Stimulated activated memory B cell treated with anti-CD40 and anti-IgM and Interleukin-4, amounts not matched to agents 10 μg/mL and 1 μg/mL and 100 μg/mL, for 72 hours (primary cell): ENCODE measurements around the gene GARIN3.

Experiments
- ATAC-seq: fragments of 150-1000 bp; cut with Tn5 transposase; 2 replicates; pipeline ENCODE4 v1.10.0; 2021
- H3K27ac Mint-ChIP-seq: one replicate; pipeline ENCODE4 v1.8.0; 2022; ENCODE audit warnings: mild to moderate bottlenecking, mixed read lengths
- H3K27me3 Mint-ChIP-seq: one replicate; pipeline ENCODE4 v1.8.0; 2022; ENCODE audit warnings: mixed read lengths
- H3K36me3 Mint-ChIP-seq: one replicate; pipeline ENCODE4 v1.8.0; 2022; ENCODE audit warnings: mixed read lengths
- H3K4me1 Mint-ChIP-seq: one replicate; pipeline ENCODE4 v1.8.0; 2022; ENCODE audit warnings: mixed read lengths
- H3K4me3 Mint-ChIP-seq: one replicate; pipeline ENCODE4 v1.8.0; 2022; ENCODE audit warnings: mild to moderate bottlenecking, moderate library complexity, mixed read lengths
- H3K9me3 Mint-ChIP-seq: one replicate; pipeline ENCODE4 v1.8.0; 2022; ENCODE audit warnings: mixed read lengths

GARIN3 gene

GRCh38 chr5:157167214-157167621 is 1.2 kb upstream of the GARIN3 start:
- peaks cover 20% of the 10 kb centered on the region for H3K4me1 Mint-ChIP-seq
- peaks cover 6% of the 10 kb centered on the region for H3K9me3 Mint-ChIP-seq
- H3K4me3 Mint-ChIP-seq: no peak overlapping the region
- no peak overlapping the region for H3K27ac Mint-ChIP-seq
- ATAC-seq: no peak
- H3K27me3 Mint-ChIP-seq: no peaks in the 10 kb centered on the region
- H3K36me3 Mint-ChIP-seq: peaks cover 11% of the 10 kb centered on the region

- peaks cover 7% of the 10 kb centered on the region for H3K36me3 Mint-ChIP-seq
- H3K4me3 Mint-ChIP-seq: no peak overlapping the region
- H3K4me1 Mint-ChIP-seq: peaks cover 7% of the 10 kb centered on the region
- no peaks in the 10 kb centered on the region for H3K27me3 Mint-ChIP-seq
- no peak for ATAC-seq
- no peaks in the 10 kb centered on the region for H3K9me3 Mint-ChIP-seq
- no peak overlapping the region for H3K27ac Mint-ChIP-seq
Measured at GRCh38 chr5:157165668-157166067, 396 bp downstream of the GARIN3 start.

GRCh38 chr5:157165261-157165660 is 803 bp downstream of the GARIN3 start:
- ATAC-seq: no peak
- H3K27me3 Mint-ChIP-seq: no peaks in the 10 kb centered on the region
- no peak overlapping the region for H3K4me3 Mint-ChIP-seq
- no peaks in the 10 kb centered on the region for H3K9me3 Mint-ChIP-seq
- H3K27ac Mint-ChIP-seq: no peak overlapping the region
- H3K4me1 Mint-ChIP-seq: peaks cover 6% of the 10 kb centered on the region
- H3K36me3 Mint-ChIP-seq: peaks cover 3% of the 10 kb centered on the region

- no peaks in the 10 kb centered on the region for H3K9me3 Mint-ChIP-seq
- H3K36me3 Mint-ChIP-seq: no peaks in the 10 kb centered on the region
- no peak overlapping the region for H3K4me3 Mint-ChIP-seq
- no peaks in the 10 kb centered on the region for H3K27me3 Mint-ChIP-seq
- no peak for ATAC-seq
- H3K4me1 Mint-ChIP-seq: peaks cover 6% of the 10 kb centered on the region
- H3K27ac Mint-ChIP-seq: no peak overlapping the region
Measured at GRCh38 chr5:157164521-157164920, 1.5 kb downstream of the GARIN3 start.

GRCh38 chr5:157162919-157163510 is 3.0 kb downstream of the GARIN3 start:
- Mint-ChIP-seq H3K4me3 (no peak overlapping the region), H3K27me3 (no peaks in the 10 kb centered on the region), H3K9me3 (no peaks in the 10 kb centered on the region), H3K27ac (no peak overlapping the region), H3K4me1 (peaks cover 6% of the 10 kb centered on the region), H3K36me3 (no peaks in the 10 kb centered on the region)
- ATAC-seq: no peak

GRCh38 chr5:157161996-157162395 is 4.1 kb downstream of the GARIN3 start:
- Mint-ChIP-seq H3K27ac (no peak overlapping the region), H3K4me1 (no peaks in the 10 kb centered on the region)

GRCh38 chr5:157160001-157160400 is 6.1 kb downstream of the GARIN3 start:
- Mint-ChIP-seq H3K27me3 (no peaks in the 10 kb centered on the region), H3K4me1 (peaks cover 10% of the 10 kb centered on the region), H3K36me3 (no peaks in the 10 kb centered on the region), H3K27ac (no peak overlapping the region), H3K4me3 (no peak overlapping the region), H3K9me3 (no peaks in the 10 kb centered on the region)
- no peak for ATAC-seq

More at GRCh38 chr5:157161996-157162395, 4.1 kb downstream of the GARIN3 start:
- no peak overlapping the region for H3K4me3 Mint-ChIP-seq
- ATAC-seq: no peak
- H3K27me3 Mint-ChIP-seq: no peaks in the 10 kb centered on the region
- H3K9me3 Mint-ChIP-seq: no peaks in the 10 kb centered on the region
- no peaks in the 10 kb centered on the region for H3K36me3 Mint-ChIP-seq

- no peak overlapping the region for H3K27ac Mint-ChIP-seq
- peaks cover 13% of the 10 kb centered on the region for H3K4me1 Mint-ChIP-seq
- no peak overlapping the region for H3K4me3 Mint-ChIP-seq
- no peak for ATAC-seq
- no peaks in the 10 kb centered on the region for H3K27me3 Mint-ChIP-seq
- no peaks in the 10 kb centered on the region for H3K36me3 Mint-ChIP-seq
- no peaks in the 10 kb centered on the region for H3K9me3 Mint-ChIP-seq
Measured at GRCh38 chr5:157159209-157159751, 6.8 kb downstream of the GARIN3 start.

GRCh38 chr5:157157293-157157891 is 8.7 kb downstream of the GARIN3 start:
- no peaks in the 10 kb centered on the region for H3K27me3 Mint-ChIP-seq
- no peak overlapping the region for H3K4me3 Mint-ChIP-seq
- peaks cover 20% of the 10 kb centered on the region for H3K4me1 Mint-ChIP-seq
- no peak overlapping the region for H3K27ac Mint-ChIP-seq
- H3K36me3 Mint-ChIP-seq: no peaks in the 10 kb centered on the region
- no peak for ATAC-seq
- no peaks in the 10 kb centered on the region for H3K9me3 Mint-ChIP-seq

GRCh38 chr5:157155297-157155696 is 10.8 kb downstream of the GARIN3 start:
- no peak overlapping the region for H3K4me3 Mint-ChIP-seq
- no peaks in the 10 kb centered on the region for H3K36me3 Mint-ChIP-seq
- no peak for ATAC-seq
- no peak overlapping the region for H3K27ac Mint-ChIP-seq
- H3K4me1 Mint-ChIP-seq: peaks cover 20% of the 10 kb centered on the region
- H3K27me3 Mint-ChIP-seq: no peaks in the 10 kb centered on the region
- no peaks in the 10 kb centered on the region for H3K9me3 Mint-ChIP-seq

GRCh38 chr5:157150995-157151394 is 15.1 kb downstream of the GARIN3 start:
- Mint-ChIP-seq H3K27me3 (no peaks in the 10 kb centered on the region), H3K9me3 (no peaks in the 10 kb centered on the region), H3K27ac (peak overlapping the region; percentile 6), H3K36me3 (no peaks in the 10 kb centered on the region), H3K4me3 (no peak overlapping the region), H3K4me1 (peaks cover 26% of the 10 kb centered on the region)
- ATAC-seq: no peak

GRCh38 chr5:157148734-157149615 is 17.1 kb downstream of the GARIN3 start:
- Mint-ChIP-seq H3K27ac (no peak overlapping the region), H3K36me3 (no peaks in the 10 kb centered on the region), H3K4me3 (no peak overlapping the region), H3K27me3 (no peaks in the 10 kb centered on the region), H3K4me1 (peaks cover 16% of the 10 kb centered on the region), H3K9me3 (no peaks in the 10 kb centered on the region)
- peak; percentile 72 for ATAC-seq

- Mint-ChIP-seq H3K4me3 (peak overlapping the region; percentile 97), H3K4me1 (peaks cover 29% of the 10 kb centered on the region), H3K9me3 (no peaks in the 10 kb centered on the region), H3K27ac (peak overlapping the region; percentile 98), H3K36me3 (peaks cover 20% of the 10 kb centered on the region), H3K27me3 (no peaks in the 10 kb centered on the region)
- ATAC-seq: peak; percentile 65
Measured at GRCh38 chr5:157143127-157143971, 22.7 kb downstream of the GARIN3 start.

- peak; percentile 100 for ATAC-seq
- Mint-ChIP-seq H3K27me3 (no peaks in the 10 kb centered on the region), H3K9me3 (no peaks in the 10 kb centered on the region), H3K27ac (peak within 1 kb of the TSS; percentile 98), H3K36me3 (peaks cover 25% of the 10 kb centered on the region), H3K4me3 (peak within 1 kb of the TSS; percentile 97), H3K4me1 (peaks cover 29% of the 10 kb centered on the region)
Measured at GRCh38 chr5:157142317-157143126, 23.5 kb downstream of the GARIN3 start, which contains the start of gene MED7. MED7 (minus strand) TSS chr5:157142865; CDS start chr5:157139431, 3,434 bp downstream.
